NCI-H2029 treated with DMSO at 0.1 percent for 48 hours (cell line): ENCODE results near the gene PRMT7.

Experiments used
- DNase-seq: peaks from one replicate; lab custom pipeline; 2025; lab: John Stamatoyannopoulos, UW

The PRMT7 gene

GRCh38 chr16:68363658-68364521 lies 53.1 kb downstream of the PRMT7 start:
- no peak for DNase-seq

- DNase-seq, result no peak
Observed at GRCh38 chr16:68364561-68364998, 53.8 kb downstream of the PRMT7 start.

GRCh38 chr16:68365167-68365817 lies 54.5 kb downstream of the PRMT7 start:
- no peak for DNase-seq

- DNase-seq, result no peak
Observed at GRCh38 chr16:68366062-68366461, 55.2 kb downstream of the PRMT7 start.

GRCh38 chr16:68367030-68367429 lies 56.2 kb downstream of the PRMT7 start:
- DNase-seq, result no peak

- no peak for DNase-seq
Observed at GRCh38 chr16:68367440-68367839, 56.6 kb downstream of the PRMT7 start.

- no peak for DNase-seq
Observed at GRCh38 chr16:68367891-68368290, 57.1 kb downstream of the PRMT7 start.

GRCh38 chr16:68368301-68368888 lies 57.6 kb downstream of the PRMT7 start:
- no peak for DNase-seq

- DNase-seq, result no peak
Observed at GRCh38 chr16:68369168-68369567, 58.3 kb downstream of the PRMT7 start.

GRCh38 chr16:68369697-68370580 lies 59.1 kb downstream of the PRMT7 start:
- DNase-seq, result no peak

- no peak for DNase-seq
Observed at GRCh38 chr16:68370581-68371275, 59.9 kb downstream of the PRMT7 start.

GRCh38 chr16:68371276-68371651 lies 60.4 kb downstream of the PRMT7 start:
- no peak for DNase-seq

- no peak for DNase-seq
Observed at GRCh38 chr16:68371706-68372380, 61.0 kb downstream of the PRMT7 start.

- no peak for DNase-seq
Observed at GRCh38 chr16:68372381-68372720, 61.5 kb downstream of the PRMT7 start.

GRCh38 chr16:68372806-68373205 lies 62.0 kb downstream of the PRMT7 start:
- no peak for DNase-seq

GRCh38 chr16:68373528-68374245 lies 62.9 kb downstream of the PRMT7 start:
- no peak for DNase-seq

- DNase-seq, result no peak
Observed at GRCh38 chr16:68374246-68374805, 63.5 kb downstream of the PRMT7 start.

GRCh38 chr16:68374961-68375660 lies 64.3 kb downstream of the PRMT7 start:
- DNase-seq, result no peak

GRCh38 chr16:68375801-68376536 lies 65.2 kb downstream of the PRMT7 start:
- no peak for DNase-seq
